Measurements from ENCODE around the gene ANKRD63.

ANKRD63 gene

DNA sequence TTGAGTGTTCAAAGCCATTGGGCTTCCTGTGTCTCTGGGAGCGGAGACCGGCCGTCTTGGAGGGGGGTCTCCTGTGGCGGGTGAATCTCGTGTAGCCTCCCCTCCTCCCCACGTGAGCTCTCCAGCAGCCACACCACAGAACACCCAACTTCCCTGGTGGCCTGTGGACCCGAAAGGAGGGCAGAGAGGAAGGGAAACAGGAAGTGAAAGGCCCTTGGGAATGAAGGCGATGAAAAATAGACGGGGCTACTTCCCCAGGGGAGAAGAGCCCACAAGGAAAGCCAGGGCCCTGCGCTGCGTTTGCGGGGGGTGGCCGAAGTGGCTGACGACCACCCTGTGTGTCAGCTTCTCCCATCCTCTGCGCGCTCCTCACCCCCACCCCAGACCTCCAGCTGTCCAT, 5.4 kb downstream of the ANKRD63 start:
- DNase-seq = no peak

DNA sequence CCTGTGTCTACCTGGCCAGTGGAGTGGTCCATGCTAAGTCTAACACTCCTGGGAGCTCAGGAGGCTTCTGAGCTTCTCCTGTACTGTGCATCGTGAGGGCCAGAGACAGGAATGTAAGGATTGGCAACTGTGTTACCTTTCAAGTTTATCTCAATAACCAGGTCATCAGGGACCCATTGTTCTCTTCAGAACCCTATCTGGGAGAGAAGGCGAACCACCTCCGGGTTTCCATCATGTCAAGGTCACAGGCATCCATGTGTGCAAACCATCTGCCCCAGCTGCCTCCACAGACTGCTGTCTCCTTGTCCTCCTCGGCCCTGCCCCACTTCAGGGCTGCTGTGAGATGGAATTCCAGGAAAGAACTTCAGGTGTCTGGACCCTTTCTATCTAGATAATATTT, 5.9 kb downstream of the ANKRD63 start:
- DNase-seq = no peak

DNA sequence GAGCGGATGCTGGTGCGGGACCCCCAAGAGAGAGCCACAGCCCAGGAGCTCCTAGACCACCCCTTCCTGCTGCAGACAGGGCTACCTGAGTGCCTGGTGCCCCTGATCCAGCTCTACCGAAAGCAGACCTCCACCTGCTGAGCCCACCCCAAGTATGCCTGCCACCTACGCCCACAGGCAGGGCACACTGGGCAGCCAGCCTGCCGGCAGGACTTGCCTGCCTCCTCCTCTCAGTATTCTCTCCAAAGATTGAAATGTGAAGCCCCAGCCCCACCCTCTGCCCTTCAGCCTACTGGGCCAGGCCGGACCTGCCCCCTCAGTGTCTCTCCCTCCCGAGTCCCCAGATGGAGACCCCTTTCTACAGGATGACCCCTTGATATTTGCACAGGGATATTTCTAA, 6.9 kb downstream of the ANKRD63 start:
- no peak for DNase-seq

DNA sequence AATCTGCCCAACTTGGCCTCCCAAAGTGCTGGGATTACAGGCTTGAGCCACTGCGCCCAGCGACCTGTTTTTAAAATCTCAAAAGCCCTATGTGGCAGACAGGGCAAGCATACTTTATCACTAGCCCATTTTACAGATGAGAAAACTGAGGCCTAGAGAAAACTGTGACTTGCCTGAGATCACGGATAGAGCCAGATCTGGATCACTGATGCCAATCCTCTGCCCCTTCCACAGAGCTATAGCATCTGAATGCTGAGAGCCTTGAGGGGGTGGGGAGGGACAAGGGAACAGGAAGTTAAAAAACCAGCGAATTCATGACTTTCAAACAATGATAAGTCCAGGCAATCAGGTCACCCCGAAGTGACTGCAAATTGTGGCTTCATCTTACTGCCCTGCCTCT, 7.3 kb downstream of the ANKRD63 start:
- no peak for DNase-seq

DNA sequence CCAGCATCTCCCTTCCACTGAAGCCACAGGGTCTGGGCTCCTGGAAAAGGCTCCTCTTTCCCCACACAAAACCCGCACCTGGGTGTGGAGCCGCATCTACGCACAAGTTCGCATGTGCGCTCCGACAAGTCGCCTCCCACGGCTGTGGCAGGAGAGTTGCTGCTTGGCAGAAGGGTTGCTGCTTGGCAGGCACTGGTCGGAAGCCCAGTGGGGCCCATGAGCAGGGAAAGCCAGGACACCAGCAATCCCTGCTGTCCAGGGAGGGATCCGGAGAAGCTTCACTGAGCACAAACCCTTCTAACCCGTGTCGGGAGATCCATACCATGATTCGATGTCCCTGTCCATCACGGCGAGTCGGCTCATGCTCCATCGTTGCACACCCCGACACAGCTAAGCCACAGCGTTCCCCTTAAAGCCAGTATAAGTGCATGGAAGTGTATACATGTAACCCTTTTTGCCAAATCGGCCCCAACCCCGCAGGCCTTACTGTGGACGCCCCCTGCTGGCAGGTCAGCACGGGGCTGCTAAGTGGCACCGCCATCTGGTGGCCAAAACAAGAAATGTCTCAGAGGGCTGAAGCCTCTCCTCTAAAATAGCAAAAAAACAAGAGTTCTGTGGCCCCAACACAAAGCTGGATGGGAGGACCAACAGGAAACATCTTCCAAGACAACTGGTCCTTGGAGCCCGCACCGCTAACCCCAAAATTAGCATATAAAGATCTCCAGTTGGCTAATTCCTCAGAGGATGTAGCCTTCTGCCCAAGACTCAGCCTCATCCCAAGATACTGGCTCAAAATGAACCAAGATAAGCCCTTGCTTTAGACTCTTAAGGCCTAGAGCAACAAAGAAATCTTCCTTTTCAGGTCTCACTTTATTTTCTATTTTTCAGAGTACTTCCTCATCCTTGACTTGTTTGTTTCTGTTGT, 8.3 kb downstream of the ANKRD63 start:
- DNase-seq = peak; percentile 91 to 94

DNA sequence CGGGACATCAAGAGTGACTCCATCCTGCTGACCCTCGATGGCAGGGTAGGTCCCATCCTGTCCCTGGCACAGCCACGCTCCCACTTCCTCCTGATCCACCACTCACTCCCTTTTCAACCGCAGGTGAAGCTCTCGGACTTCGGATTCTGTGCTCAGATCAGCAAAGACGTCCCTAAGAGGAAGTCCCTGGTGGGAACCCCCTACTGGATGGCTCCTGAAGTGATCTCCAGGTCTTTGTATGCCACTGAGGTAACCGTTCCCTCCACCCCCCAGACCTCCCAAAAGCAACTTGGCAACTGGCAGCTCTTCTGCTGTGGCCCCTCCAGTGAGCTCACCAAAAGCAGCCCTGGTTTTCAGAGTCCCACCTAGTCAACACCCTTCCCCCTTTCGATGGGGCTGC, 9.4 kb downstream of the ANKRD63 start:
- no peak for DNase-seq

DNA sequence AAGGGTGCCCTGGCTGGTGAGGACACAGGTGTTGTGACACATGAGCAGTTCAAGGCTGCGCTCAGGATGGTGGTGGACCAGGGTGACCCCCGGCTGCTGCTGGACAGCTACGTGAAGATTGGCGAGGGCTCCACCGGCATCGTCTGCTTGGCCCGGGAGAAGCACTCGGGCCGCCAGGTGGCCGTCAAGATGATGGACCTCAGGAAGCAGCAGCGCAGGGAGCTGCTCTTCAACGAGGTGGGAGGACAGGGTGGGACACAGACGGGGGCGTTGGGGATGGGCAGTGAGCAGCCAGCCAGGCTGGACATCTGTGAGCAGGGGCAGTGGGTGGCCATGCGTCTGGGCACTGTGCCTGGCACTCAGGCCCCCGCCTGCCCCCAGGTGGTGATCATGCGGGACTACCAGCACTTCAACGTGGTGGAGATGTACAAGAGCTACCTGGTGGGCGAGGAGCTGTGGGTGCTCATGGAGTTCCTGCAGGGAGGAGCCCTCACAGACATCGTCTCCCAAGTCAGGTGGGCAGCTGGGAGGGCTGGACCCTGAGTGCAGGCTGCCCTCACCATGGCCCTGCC, 10.3 kb downstream of the ANKRD63 start:
- peak in 1 of 2 donors; percentile 14 for DNase-seq

DNA sequence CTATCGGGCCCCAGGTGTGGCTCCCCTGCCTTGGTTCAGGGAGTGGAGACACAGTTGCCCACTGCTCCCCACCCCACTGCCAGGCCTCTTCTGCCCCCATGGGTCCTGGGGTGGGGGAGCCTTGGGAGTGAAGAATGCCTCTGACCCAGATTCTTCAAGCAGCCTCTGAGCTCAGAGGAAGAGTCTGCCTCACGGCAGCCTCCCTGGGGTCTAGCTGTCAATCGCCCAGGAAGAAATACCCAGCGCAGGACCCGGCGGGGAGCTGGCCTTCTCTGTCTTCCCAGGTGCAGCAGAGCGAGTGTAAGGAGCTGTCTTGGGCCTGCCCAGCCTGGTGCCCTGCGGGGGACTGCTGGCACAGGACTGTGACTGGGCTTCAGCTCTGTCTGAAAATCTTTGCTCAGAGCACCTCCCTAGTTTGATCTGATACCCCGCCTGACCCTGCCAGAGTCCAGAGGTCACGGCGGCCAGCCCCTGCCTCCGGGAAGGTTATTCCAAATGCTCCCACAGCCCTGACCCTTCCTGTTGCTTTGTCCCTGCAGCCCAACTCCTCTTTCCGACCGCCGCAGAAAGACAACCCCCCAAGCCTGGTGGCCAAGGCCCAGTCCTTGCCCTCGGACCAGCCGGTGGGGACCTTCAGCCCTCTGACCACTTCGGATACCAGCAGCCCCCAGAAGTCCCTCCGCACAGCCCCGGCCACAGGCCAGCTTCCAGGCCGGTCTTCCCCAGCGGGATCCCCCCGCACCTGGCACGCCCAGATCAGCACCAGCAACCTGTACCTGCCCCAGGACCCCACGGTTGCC, 11.0 kb downstream of the ANKRD63 start:
- DNase-seq = no peak

DNA sequence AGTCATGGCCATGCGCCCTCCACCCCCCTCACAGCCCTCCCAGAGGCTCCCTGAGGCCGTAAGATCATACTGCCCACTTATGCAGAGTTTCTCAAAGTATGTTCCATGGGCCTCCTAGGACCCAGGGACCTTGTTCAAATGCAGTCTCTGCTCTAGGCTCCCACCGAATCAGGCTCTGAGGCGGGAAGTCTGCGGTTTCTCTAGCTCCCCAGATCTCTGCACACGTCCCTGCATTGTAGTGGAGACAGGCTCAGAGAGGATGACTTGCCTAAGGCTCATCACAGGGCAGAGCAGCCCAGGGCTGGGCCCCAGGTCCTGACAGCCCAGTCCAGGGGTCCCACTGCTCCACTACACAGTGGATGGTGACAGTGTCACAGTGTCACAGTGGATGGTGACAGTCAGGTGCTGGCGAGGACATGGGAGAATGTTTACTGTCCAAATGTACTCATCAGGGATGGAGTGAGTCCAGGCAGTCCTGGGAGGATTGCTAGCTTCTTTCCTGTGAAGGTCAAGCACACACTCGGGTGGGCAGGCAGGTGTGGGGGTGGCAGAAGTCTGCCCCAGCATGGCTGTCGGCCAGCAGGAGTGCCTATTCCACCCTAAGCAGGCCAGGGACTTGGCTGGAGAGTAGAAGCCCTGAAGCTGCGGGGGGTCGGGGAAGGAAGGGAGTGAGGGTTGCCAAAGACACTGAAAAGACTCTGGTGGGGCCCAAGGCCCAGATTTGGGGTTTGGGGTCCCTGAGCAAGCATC, 12.4 kb downstream of the ANKRD63 start:
- no peak for DNase-seq

DNA sequence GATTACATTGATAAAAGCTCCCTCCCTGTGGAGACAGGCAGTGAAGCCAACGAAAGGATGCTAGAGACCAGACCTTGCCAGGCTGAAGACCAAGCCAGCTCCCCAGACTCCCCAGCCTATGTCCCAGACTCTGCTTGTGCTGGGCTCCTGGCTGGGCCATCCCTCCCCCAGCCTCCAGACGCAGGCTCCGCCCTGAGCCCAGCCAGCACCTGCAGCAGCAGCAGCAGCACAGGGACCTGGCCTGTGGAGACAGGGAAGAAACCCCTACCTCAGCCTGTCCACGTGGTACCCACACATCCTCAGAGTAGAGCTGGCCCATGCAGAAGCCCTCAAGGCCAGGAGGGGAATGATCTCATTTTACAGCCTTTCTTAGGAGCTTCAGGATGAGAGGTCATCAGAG, 13.3 kb downstream of the ANKRD63 start:
- no peak for DNase-seq

DNA sequence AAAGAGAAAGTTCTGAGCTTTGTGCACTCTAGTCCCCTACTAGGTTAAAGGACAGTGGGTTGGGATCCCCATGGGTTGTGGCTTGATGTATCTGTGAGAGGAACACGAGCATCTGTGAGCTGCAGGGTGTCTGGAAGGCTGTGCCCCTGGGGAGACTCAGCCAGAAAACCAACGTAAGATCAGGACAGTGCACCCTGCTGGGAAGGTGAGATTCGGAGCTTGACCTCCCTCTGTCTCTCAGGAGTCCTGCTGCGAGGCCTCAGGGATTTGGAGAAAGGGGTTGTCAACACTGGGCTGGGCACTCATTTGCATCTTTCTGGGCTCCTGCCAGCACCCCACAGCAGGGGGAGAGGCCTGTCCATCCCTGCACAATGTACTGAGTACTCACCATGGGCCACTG, 15.2 kb downstream of the ANKRD63 start:
- no peak for DNase-seq

DNA sequence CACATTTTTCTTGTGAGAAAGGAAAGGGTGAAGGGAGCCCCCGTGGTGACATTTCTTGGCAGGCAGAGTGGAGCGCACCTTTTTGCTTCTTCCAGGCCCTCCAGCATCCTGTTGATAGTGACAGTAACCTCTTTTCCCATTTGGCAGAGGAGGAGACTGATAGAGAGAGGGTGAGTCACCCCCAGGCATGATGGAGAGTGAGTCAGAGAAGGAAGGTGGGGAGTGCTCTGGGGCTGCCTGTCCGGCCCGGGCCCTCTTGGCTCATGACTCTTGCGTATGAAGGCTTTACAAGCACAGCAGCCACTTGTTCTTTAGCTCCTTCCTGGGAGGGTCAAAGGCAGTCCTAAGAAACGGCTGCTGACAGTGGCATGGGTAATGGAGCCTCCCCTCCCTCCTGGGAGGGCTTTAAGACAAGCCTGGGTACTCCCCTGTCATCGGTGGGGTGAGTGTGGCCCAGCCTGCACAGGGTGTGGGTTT, 16.0 kb downstream of the ANKRD63 start:
- DNase-seq = no peak

DNA sequence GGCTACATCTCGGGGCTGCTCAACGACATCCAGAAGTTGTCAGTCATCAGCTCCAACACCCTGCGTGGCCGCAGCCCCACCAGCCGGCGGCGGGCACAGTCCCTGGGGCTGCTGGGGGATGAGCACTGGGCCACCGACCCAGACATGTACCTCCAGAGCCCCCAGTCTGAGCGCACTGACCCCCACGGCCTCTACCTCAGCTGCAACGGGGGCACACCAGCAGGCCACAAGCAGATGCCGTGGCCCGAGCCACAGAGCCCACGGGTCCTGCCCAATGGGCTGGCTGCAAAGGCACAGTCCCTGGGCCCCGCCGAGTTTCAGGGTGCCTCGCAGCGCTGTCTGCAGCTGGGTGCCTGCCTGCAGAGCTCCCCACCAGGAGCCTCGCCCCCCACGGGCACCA, 17.0 kb downstream of the ANKRD63 start:
- no peak for DNase-seq

DNA sequence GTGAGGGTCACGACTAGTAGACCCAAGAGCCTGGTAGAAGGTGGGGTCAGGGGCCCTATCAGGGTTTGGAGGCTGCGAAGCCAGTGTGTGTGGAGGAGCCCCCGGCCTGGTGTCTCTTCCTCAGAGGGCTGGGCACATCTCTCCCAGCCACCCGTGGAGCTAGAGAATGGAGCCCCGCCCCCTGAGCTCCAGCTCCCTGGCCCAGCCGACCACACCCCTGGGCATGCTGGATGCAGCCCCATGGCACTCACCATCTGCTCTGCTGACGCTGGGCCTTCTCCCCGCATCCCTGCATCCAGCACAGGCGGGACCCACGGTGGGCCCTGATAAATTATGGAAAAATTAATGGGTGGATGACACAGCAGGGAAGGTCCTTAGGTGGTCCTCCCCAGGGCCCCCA, 17.5 kb downstream of the ANKRD63 start:
- DNase-seq = no peak

DNA sequence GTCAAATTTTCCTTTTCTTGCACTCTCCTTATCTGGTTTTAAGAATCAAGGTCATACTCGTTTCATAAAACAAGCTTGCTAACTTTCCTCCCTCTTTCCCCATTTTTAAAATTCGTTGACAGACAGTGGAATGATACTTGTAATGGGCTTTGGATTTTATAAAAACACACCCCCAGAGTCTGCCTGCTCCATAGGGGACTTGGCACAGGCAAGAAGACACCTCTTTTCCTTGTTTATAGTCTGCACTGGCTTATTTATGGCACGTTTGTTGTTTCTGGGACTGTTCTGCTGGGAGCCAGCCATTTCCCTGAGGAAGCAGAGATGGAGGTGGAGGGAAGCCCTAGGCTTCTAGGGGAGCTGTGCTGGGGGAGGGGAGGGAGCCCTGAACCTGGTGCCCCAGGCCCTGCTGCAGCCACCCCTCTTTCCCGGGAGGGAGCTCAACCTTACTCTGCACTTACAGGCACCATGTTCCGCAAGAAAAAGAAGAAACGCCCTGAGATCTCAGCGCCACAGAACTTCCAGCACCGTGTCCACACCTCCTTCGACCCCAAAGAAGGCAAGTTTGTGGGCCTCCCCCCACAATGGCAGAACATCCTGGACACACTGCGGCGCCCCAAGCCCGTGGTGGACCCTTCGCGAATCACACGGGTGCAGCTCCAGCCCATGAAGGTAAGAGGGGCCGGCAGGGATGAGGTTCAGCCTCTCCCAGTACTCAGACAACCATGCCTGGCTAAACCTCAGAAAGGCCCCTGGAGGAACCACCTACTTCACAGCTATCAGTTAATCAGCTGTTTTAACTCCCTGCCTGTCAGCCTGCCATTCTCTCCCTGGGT, 18.3 kb downstream of the ANKRD63 start:
- no peak for DNase-seq

DNA sequence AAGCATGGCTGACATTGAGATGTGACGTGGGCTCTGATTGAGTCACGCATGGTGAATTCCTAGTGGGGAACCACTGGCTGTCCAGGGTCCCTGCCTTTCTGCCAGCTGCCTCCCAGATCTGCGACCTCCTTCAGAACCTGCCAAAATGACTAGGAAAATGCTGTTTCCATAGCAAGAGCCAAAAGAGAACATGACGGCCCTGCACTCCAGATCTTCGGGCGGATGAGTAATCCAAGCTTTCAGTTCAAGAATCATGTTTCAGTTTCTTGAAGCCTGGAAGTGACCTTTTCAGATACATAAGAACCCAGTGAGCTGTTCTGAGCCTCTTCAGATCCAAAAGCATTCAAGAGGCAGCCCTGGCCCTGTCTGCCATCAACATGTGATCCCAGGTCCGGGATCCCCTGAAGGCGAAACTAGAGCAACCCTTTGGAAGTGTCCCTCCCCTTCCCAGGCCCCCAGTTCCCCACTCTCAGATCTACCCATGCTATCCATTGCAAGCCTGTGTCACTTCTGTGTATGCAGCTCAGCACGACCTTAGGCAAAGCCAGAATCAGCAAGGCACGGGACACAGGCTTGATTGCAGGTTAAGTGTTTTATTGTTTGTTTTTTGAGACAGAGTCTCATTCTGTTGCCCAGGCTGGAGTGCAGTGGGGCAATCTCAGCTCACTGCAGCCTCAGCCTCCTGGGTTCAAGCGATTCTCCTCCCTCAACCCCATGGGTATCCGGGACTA, 19.7 kb downstream of the ANKRD63 start:
- DNase-seq = no peak

DNA sequence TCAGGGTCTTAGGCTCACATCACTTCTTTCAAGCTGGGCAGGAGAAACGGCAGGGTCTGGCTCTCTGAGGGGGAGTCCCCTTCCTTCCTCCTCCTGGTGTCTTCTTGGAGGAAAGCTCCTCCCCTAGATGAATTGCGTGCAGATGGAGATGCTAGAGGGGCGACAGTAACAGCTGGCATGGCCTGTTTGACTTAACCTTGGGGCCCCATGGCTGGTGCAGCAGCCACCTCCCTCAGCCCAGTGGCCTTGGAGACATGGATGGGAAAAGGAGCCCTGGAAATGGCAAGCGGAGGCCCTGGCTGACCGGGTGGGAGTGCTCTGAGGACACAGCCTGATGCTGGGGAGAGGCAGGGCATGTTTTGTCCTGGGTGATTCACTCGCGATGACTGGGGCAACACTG, 23.8 kb downstream of the ANKRD63 start:
- no peak for DNase-seq

DNA sequence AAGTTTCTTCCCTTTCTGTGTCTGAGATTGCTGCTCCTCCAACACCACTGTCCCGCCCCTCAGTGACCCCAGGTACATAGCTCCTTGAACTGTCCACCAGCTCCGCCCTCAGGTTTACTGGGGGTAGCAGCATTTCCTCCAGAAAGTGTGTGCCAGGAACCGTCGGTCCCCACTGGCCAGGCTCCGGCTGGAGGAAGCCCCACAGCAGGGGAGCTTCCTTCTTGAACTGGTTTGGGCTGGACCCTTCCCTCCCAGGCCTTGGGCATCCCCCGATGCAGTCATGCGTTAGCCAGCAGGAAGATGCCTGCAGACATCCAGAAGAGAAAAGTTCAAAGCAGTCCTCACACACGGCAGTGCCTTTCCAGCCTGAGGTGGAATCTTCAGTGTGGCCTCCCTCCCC, 24.3 kb downstream of the ANKRD63 start:
- DNase-seq = no peak

DNA sequence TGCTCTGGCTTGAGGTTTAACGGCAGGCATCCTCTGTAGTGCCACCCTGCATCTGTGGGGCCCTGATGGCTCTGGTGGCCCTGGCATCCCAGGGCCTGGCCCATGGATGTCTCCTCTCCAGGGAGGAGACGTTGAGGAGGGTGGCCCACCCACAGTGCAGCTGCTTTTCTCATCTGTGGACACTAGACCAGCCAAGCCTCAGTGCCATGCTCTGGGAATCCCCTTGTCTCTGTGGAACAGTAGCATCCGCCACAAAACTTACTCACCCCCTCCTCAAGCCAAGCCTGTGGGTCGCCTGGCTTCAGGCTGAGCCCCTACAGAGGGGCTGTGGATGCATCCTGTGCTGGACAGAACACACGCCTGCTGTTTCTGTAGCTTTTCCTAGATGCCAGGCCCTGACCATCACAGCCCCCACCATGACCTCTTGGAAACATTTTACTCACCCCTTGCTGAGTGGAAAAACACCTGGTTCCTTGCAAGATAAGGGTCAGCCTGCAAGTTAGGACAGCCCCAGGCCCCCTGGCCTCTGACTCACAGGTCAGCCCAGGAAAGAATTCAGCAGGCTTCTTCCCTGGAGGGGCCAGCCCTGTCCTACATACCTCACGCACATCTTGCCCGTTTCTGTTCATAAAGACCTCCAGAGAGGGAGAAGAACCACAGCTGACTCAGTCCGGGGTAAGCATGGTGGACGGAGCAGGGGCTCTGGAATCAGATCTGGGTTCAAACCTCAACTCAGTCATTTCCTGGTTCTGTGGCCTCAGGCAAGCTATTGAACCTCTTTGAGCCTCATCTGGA, 25.0 kb downstream of the ANKRD63 start:
- no peak for DNase-seq

DNA sequence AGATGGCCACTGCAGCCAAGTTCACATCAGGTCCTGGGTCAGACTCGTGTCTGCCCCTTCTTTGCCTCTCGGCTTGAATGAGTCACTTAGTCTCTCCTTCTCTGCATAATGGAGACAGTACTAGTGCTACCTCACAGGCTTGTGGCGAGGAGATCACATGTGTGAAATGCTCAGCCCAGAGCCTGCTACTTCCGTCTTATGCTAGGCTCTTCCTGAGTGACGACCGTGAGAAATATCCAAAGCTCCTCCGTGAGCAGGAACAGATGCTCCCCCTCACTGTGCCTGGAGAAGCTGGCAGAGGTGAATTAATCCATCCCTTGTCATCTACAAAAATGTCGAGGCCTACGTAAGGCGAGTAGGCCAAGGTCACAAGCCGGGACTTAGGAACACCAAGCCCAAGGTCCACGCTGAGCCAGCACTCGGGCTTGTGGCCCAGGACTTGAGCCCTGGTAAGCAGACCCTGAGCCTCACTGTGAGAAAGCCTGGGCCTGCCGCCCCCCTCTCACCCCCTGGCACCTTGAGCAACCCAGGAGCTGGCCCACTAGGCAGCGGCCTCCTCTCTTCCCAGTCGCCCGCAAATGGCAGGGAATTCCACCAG, 26.1 kb downstream of the ANKRD63 start:
- DNase-seq = no peak
